HG02678 (cell line): ENCODE measurements around the gene ADAMTSL4.
"Not testable (repeated sequence)": the region's sequence is repeated elsewhere in the genome, so short reads cannot be mapped to it uniquely, and the experiment has no call there.

Source experiments
- ATAC-seq: cut with Tn5 transposase; IDR thresholded peaks from one replicate; pipeline ENCODE4 v1.9.1; 2021; ENCODE audit warnings: mild to moderate bottlenecking, moderate library complexity; ENCODE audit not compliant: unreplicated experiment

ADAMTSL4 gene

DNA sequence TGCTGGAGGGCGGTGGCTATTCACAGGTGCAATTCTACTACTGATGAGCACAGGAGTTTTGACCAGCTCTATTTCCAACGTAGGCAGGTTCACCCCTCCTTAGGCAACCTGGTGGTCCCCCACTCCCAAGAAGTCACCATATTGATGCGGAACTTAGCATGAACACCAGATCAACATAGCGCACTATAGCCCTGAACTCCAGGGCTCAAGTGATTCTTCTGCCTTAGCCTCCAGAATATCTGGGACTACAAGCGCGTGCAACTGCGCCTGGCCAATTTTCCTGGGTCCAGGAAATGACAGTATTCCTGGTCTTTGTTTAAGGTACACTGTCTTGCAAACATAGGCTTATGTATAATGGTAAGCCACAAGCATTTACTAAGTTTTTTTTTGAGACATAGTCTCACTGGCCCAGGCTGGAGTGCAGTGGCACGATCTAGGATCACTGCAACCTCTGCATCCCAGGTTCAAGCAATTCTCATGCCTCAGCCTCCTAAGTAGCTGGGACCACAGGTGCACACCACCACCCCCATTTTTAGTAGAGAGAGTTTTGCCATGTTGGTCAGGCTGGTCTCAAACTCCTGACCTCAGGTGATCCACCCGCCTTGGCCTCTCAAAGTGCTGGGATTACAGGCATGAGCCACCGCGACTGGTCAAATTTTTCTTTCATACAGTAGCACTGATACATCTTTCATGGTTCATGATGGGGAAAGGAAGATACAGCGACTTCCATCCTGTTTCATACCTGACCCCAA lies 17.6 kb downstream of the ADAMTSL4 start:
- ATAC-seq = no peak

DNA sequence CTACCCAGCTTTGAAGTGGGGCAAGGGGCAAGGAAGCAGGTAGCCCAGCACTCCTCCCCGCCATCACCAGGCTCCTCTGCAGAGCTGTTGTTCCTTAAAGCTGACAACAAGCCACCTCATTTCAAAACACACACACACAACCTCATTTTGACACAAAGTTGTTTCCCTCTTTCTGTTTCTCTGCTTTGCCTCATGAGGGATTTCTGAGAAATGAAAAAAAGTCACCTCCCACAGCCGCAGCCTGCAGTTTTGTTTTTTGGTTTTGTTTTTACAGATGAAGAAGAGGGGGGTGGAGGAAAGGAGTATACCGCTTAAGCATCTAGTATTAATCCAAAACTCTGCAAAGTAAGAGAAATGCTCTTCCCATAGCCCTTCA lies 18.1 kb downstream of the ADAMTSL4 start:
- no peak for ATAC-seq

- ATAC-seq = no peak
Observed at GRCh38 chr1:150567717-150568593, 18.7 kb downstream of the ADAMTSL4 start.

DNA sequence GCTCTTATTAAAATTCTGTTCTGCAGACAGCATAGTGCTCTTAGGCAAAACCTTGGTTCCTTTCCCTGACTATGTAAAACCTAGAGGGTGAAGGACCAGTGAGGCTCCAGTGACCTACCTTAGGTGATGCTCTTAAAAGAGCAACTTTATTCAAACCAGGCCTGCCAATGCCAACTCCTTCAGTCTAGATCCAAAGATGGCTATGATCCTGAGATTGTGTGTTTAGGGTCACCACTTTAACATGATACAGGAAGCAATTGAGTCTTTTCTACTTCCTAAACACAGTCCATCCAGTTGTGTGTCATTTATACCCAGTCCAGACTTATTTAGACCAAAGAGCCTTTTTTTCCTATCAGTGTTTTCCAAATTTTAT lies 19.4 kb downstream of the ADAMTSL4 start:
- no peak for ATAC-seq

- no peak for ATAC-seq
Observed at GRCh38 chr1:150572918-150573647, 23.9 kb downstream of the ADAMTSL4 start.

DNA sequence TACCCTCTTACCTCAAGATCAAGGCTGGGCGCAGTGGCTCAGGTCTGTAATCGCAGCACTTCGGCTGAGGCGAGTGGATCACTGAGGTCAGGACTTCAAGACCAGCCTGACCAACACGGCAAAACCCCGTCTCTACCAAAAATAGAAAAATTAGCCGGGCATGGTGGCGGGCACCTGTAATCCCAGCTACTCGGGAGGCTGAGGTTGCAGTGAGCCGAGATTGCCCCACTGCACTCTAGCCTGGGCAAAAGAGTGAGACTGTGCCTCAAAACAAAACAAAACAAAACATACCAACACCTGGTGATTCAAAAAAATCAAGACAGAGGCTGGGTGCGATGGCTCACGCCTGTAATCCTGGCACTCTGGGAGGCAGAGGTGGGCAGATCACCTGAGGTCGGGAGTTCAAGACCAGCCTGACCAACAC lies 24.5 kb downstream of the ADAMTSL4 start:
- not testable (repeated sequence) for ATAC-seq

DNA sequence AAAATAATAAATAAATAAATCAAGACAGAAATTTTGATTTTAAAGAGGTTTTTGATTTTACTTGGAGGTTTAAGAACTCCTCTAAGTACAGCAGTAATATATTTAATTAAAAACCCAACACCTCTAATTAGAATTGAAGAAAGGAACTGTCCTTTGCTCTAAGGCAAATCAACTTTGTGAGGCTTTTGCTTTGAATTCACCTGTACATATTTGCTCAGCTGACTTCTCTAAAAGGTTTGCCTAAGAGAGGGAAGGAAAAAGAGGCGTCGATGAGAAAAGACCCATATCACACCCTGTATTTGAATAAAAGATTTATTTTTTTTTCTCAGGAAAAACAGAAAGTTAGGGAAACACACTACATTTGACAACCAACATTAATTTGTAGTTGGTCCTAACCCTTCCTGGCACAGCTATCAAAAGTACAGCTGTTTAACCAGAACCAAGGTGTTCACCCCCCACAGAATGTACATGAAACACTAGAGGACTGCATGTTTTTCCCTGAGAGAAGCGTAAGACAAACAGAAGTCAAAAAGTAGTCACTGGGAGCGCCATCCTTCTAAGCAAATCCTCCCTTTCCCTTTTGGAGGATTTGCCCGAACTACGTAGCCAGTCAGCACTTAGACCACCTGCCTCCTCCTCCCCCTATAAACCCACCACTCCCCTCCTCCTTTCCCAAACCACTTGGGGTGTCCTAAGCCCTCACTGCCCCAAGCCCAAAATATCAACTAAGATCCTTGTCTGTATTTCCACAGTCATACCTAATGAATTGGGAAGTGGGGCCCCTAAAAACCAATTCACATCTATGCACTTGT lies 25.3 kb downstream of the ADAMTSL4 start:
- no peak for ATAC-seq

- no peak for ATAC-seq
Observed at GRCh38 chr1:150575072-150575489, 25.9 kb downstream of the ADAMTSL4 start.

DNA sequence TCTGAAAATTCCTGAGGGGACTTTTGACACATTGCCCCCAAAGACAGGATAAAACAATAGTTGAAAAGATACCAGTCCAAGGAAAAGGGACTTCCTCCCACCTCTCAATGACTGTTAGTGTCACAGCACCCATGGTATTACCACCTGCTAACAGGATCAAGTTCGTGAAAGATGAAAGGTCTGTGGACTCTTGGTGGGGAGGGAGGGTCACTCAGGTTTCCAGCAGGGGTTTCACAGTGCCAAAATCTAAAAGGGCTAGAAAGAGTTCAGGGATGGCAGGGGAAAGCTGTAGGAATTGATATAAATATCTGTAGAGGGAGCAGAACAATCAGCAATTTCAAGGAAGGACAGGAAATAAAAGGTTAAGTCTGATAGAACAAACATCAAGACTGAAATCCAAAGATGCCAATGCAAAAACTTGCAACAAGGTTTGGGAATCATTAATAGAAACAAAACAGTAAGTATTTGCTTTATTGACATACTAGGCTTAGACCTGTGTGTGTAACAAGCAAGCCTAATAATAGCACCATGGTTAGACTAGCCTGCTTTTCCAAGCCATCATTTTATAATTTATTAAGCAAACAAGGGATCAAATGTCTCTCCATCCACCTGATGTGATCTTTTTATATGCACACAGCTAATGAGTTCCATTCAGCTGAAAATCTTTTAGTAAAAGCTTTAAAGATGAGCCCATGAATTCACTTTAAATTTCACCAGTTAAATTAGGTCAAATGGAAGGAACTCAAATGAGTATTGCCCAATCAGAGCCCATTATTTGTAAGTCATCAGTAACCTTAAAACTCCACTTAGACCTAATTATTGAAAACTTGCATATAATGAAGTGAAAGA lies 26.5 kb downstream of the ADAMTSL4 start:
- no peak for ATAC-seq

DNA sequence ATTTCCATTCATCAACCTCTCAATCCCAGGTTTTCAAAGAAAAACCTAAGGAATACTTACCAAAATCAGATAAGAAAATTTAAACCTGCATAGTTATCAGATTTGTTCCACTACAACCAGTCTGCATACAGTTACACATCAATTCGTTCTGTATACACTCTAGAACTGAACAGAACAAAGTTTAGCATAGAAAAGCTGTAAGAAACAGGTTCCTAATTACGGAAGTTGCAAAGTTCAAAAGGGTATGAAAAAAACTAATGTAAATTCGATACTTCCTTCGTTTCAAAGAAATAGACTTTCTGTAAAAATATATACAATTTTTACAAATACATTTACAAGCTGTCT lies 27.1 kb downstream of the ADAMTSL4 start:
- no peak for ATAC-seq

DNA sequence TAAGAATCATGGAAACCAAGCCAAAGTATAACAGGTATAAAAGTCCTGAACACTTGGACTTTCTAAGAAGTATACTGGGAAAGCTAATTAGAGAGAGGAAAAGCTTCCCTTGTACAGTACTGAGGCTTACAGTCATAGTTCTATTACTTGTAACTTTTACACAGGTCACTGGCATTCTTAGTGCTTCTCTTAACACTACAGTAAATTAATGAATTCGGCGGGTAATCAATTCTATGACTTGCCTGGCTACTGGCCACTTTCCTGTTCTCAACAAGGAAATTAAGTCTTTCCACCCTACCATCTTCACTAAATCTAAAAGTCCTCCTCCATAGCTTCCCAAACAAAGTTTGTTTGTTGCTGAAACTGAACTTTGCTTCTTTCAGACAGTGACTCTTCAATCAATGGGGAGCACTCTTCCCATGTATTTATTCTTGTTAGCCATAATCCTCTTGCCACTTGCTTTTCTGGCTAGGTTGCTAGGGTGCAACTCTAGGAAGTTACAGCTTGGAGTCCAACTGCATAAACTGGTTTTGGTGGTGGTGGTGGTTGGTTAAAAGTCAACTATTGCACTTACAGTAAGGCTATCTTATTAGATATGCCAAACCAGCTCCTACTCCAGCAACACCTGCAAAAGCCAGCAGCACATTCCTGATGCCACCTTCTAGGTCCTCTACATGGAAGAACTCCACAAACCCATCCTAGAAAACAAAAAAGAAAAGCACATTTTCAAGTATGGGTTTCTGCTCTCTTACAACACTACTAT lies 27.8 kb downstream of the ADAMTSL4 start:
- ATAC-seq = no peak

- ATAC-seq = no peak
Observed at GRCh38 chr1:150577557-150578271, 28.5 kb downstream of the ADAMTSL4 start.

- ATAC-seq = no peak
Observed at GRCh38 chr1:150578272-150579109, 29.3 kb downstream of the ADAMTSL4 start.

DNA sequence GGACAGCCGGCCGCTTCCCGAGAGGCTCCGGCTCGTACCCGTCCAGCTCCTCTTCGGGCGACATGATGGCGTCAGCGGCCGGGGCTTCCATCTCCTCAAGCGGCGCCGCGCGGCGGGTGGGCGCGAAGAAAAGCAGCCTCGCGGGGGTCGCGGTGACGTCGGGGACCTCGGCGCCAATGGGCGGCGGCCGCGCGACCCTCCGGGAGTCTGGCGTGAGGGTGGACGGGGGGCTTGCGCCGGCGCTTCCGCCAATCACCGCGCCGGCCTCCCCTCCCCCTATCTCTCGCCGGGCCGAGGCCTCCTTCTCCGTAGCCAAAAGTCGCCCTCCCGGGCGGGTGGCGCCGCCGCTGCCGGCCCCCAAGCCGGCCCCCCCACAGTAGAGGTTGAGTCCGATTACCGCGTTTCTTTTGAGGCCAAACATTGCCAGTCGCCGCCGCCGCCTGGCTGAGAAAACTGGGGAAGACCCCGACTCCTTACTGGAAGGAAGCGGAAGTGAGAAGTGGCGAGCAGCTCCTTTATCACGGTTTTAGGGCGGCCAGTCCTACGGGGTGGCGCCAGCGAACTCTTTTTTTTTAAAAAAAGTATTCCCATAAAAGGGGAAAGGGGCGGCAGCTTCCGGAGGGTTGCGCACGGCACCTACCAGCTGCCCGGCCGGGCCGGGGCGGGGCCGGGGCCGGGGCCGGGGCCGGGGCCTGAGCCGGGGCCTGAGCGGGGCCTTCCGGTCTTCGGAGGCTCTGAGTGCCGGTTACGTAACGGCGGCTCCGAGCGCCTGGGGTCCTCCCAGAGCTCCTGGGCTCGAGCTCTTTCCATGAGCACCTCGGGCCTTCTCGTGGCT lies 30.1 kb downstream of the ADAMTSL4 start, which contains the start of gene MCL1:
Gene MCL1, minus strand, starts transcription at position 501 of the 835 bp plus-strand sequence. Its CDS starts 80 bp downstream, at position 421.
- ATAC-seq = peak; percentile 82

GRCh38 chr1:150579945-150580642 lies 30.9 kb downstream of the ADAMTSL4 start:
- ATAC-seq = no peak

DNA sequence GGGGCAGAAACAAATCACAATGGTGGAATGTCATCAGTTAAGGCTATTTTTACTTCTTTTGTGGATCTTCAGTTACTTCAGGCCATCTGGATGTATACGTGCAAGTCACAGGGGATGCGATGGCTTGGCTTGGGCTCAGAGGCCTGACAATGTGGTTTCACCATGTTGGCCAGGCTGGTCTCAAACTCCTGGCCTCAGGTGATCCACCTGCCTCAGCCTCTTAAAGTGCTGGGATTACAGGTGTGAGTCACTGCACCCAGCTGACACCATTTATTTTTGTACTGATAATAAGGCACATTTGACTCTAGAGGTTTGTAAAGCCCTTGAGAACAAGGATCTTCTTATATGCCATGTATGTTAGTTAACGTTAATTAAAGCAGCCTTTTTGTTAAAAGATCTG lies 31.8 kb downstream of the ADAMTSL4 start:
- not testable (repeated sequence) for ATAC-seq
